ENCODE data around the gene MICAL1.
A peak's percentile ranks its signal among the peaks of the same experiment; 100 is the strongest.

MICAL1 gene

DNA sequence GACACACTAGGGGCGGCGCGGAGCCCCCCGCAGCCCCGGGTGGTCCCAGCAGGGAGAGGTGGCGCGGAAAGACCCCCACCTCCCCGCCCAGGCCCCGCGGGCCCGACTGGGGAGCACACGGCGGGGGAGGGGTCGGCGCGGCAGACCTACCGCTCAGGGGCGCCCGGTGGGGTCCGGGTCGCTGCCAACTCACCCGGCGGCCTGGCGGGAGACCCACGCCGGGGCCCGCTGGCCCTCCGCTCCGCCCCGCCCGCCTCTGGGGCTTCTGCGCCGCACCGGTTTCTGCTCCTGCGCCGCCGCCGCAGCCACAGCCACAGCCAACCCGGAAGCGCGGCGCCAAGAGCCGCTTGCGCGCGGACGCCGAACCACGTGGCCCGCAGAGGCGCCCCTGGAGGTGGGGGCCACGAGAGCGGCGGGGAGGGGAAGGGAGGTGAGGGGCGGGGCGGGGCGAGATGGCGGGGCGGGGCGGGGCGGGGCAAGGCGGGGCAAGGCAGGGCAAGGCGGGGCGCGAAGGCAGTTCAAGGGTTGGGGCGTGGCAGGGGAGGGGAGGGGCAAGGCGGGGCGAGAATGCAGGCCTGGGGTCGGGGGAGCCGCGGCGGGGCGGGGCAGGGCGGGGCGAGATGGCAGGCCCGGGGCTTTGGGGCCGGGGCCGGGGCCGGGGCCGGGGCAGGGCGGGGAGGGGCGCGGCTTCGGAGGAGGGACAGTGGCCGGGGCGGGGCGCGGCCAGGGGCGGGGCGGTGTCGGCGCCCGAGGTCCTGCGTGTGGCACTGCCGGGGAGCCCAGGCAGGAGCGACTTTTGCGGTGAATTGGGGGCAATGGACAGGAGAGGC, 27.5 kb upstream of the MICAL1 start, which contains the start of gene ZBTB24:
Gene ZBTB24 (minus strand): TSS at position 315 of the 830 bp plus-strand sequence. CDS start 1,193 bp downstream, outside the sequence.
- Mint-ChIP-seq H3K27ac (peak within 1 kb of the TSS; percentile 95), H3K4me1 (peaks cover 47% of the 10 kb centered on the region), H3K27me3 (no peaks in the 10 kb centered on the region), H3K36me3 (peaks cover 22% of the 10 kb centered on the region), H3K4me3 (peak within 1 kb of the TSS; percentile 96), H3K9me3 (no peaks in the 10 kb centered on the region)

DNA sequence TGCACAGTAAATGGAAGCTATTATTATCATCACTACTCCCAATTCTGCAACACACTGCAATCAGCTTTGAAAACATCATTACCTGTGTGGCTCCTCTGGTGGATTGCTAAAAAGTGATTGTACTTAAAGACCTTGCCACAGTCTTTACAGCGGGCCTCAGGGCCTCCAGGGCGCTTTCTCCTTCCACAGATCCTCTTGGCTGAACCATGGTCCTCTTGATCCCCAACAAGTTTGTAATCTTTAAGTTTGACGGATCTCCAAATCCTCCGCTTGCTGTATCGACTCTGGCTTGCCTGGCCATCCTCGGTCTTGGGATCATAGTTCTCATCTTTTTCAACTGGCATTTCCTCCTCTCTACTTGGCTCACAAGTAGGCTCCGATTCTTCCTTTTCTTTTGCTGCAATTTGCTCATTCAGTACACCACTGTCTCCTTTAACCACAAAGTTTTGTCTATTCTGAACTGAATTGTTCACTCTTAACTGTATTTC, 25.5 kb upstream of the MICAL1 start:
- peaks cover 25% of the 10 kb centered on the region for H3K36me3 Mint-ChIP-seq
- H3K4me3 Mint-ChIP-seq, result peak overlapping the region; percentile 96
- H3K9me3 Mint-ChIP-seq, result no peaks in the 10 kb centered on the region

DNA sequence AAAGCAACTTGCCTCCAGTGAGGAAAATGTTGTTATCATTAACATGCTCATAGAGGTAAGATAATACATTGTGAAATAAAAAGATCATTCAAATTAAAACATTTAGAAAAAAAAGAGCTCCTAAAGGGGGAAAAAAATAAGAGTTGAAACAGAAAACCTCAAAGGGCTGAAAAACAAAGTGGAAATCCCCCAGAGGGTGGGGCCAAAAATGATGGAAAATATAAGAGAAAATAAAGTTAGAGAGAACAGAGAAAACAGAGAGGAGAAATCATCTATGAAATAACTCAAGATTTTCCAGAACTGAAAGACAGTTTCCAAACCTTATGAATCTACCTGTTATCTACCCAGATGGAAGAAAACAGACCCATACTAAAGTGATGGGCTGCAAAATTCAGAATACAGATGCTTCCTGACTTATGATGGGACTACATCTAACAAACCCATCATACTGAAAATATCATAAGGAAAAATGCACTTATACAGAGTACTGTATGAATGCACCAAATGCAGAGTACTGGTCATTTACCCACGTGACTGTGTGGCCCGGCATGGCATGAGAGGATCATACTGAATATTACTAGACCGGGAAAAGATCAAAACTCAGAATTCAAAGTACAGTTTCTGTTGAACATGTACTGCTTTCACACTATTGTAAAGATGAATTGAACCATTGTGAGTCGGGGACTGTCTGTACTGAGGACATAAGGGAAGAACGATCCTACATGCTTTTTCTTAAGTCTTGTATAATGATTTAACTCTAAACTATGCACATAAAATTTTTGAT, 23.5 kb upstream of the MICAL1 start:
- H3K4me3 Mint-ChIP-seq, result peak overlapping the region; percentile 96
- no peaks in the 10 kb centered on the region for H3K9me3 Mint-ChIP-seq
- H3K4me1 Mint-ChIP-seq, result peaks cover 70% of the 10 kb centered on the region
- peak overlapping the region; percentile 88 for H3K27ac Mint-ChIP-seq
- H3K36me3 Mint-ChIP-seq, result peaks cover 36% of the 10 kb centered on the region
- H3K27me3 Mint-ChIP-seq, result no peaks in the 10 kb centered on the region

More for the DNA sequence above, 25.5 kb upstream of the MICAL1 start:
- Mint-ChIP-seq H3K4me1 (peaks cover 65% of the 10 kb centered on the region), H3K27ac (peak overlapping the region; percentile 71), H3K27me3 (no peaks in the 10 kb centered on the region)

DNA sequence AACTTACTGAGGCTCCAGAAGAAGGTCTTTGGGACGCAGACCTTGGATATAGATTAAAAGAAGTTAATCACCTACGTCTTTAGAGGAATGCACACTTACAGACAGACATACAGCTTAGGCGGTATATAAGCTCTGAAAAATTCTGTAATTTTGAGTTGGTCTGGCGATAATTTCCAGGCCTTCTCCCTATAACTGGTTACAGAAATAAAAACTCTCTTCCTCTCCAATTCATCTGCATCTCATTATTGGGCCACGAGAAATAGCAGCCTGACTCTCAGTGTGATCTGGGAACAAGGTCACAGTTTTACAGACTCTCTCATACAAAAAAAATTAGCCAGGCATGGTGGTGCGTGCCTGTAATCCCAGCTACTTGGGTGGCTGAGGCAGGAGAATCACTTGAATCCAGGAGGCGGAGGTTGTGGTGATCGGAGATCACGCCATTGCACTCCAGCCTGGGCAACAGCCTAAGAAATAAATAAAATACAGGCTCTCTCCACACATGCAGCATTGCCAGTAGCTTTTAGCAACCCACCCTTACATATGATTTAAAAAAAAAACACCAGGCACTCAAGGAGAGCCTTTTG, 22.7 kb upstream of the MICAL1 start:
- peaks cover 38% of the 10 kb centered on the region for H3K36me3 Mint-ChIP-seq
- no peaks in the 10 kb centered on the region for H3K27me3 Mint-ChIP-seq
- H3K4me1 Mint-ChIP-seq, result peaks cover 72% of the 10 kb centered on the region
- H3K9me3 Mint-ChIP-seq, result no peaks in the 10 kb centered on the region
- H3K27ac Mint-ChIP-seq, result peak overlapping the region; percentile 88
- H3K4me3 Mint-ChIP-seq, result peak overlapping the region; percentile 96

DNA sequence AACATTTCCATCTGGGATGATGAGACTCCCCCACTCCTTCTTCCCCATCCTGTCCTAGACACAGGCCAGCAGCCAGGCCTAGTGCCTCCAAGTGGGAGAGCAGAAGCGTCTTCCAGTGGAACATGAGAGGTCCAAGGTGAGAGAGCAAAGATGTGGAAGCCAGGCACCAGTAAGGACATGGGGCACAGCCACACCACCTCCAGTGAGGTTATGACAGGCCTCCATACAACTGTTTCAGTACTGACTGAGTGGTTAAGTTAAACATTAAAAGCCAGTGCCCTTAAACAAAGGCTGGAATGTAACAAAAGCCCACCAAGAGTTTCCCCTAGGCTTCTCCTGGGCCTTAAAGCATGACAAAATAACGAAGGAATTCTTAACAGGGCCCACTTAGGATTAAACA, 22.2 kb upstream of the MICAL1 start:
- H3K36me3 Mint-ChIP-seq, result peaks cover 43% of the 10 kb centered on the region
- H3K4me3 Mint-ChIP-seq, result peak overlapping the region; percentile 96

DNA sequence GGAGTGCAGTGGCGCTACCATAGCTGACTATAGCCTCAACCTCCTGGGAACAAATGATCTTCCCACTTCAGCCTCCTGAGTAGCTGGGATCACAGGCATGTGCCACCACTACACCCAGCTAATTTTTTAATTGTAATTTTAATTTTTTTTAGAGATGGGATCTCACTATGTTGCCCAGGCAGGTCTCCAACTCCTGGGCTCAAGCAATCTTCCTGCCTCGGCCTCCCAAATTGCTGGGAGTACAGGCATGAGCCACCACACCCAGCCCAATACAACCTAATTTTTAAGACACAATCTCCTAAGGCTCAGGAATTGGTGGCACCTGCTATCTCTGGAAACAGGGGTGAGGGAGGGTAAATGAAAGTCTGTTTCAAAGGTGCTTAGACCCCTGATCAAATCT, 21.6 kb upstream of the MICAL1 start:
- Mint-ChIP-seq H3K4me1 (peaks cover 83% of the 10 kb centered on the region), H3K9me3 (no peaks in the 10 kb centered on the region), H3K4me3 (peak overlapping the region; percentile 96), H3K27me3 (no peaks in the 10 kb centered on the region), H3K27ac (no peak overlapping the region), H3K36me3 (peaks cover 47% of the 10 kb centered on the region)

More for the DNA sequence above, 22.2 kb upstream of the MICAL1 start:
- Mint-ChIP-seq H3K4me1 (peaks cover 78% of the 10 kb centered on the region), H3K27ac (no peak overlapping the region), H3K27me3 (no peaks in the 10 kb centered on the region), H3K9me3 (no peaks in the 10 kb centered on the region)

DNA sequence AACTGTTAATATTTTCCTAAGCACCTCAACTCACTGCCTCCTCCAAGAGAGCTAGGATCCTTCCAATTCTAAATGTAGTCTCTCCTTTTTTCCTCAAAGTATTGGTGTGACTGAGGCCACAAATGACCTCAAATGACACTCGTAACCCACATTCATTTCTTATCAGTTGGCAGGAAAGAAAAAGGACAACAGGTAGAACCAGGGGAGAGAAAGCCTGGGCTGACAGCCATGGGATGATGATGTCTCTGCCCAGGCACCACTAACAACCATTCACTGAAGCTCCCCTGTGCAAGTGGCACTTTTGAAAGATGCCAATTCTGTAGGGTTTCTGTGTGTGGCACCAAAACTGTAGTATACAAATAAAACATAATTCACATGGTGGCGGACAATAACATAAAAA, 20.1 kb upstream of the MICAL1 start:
- Mint-ChIP-seq H3K9me3 (no peaks in the 10 kb centered on the region), H3K36me3 (peaks cover 43% of the 10 kb centered on the region), H3K4me1 (peaks cover 85% of the 10 kb centered on the region), H3K4me3 (no peak overlapping the region), H3K27ac (peak overlapping the region; percentile 74), H3K27me3 (no peaks in the 10 kb centered on the region)

DNA sequence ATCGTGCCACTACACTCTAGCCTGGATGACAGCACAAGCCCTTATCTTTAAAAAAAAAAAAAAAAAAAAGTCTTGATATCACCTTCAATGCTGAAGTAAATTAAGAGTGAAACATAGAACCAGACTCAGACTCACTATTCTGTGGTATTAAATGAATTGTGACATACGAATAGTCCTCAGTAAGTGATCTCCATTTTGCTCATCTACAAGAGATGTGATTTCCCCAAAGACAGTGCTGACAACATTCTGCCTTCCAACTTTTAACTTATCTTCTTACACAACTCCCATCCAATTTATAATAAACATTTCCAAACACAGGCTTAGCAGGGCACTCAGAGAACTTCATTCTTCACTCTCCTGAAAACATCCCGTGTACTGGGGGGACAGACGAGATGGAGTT, 19.4 kb upstream of the MICAL1 start:
- peaks cover 86% of the 10 kb centered on the region for H3K4me1 Mint-ChIP-seq
- peak overlapping the region; percentile 15 for H3K27ac Mint-ChIP-seq
- no peaks in the 10 kb centered on the region for H3K9me3 Mint-ChIP-seq
- no peaks in the 10 kb centered on the region for H3K27me3 Mint-ChIP-seq
- no peak overlapping the region for H3K4me3 Mint-ChIP-seq
- peaks cover 41% of the 10 kb centered on the region for H3K36me3 Mint-ChIP-seq

DNA sequence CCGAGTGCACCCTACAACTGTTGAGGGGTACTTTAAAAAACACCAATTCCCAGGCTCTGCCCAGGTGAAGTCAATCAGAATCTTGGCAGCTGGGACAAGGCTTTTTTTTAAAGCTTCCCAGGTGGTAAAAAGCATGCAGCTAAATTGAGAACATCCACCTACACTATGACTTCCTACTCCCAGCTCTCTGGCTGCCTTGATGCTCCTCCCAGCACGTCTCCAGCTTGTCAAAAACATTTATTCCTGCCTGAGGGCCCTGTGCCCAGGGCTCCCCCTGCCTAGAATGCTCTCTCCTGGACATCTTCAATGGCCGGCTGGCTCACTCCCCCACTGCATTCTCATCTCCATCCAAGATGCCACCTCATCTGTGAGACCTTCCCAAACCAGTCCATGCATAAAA, 17.5 kb upstream of the MICAL1 start:
- Mint-ChIP-seq H3K4me1 (peaks cover 90% of the 10 kb centered on the region), H3K27ac (peak overlapping the region; percentile 74), H3K27me3 (no peaks in the 10 kb centered on the region), H3K4me3 (no peak overlapping the region), H3K36me3 (peaks cover 39% of the 10 kb centered on the region), H3K9me3 (no peaks in the 10 kb centered on the region)

DNA sequence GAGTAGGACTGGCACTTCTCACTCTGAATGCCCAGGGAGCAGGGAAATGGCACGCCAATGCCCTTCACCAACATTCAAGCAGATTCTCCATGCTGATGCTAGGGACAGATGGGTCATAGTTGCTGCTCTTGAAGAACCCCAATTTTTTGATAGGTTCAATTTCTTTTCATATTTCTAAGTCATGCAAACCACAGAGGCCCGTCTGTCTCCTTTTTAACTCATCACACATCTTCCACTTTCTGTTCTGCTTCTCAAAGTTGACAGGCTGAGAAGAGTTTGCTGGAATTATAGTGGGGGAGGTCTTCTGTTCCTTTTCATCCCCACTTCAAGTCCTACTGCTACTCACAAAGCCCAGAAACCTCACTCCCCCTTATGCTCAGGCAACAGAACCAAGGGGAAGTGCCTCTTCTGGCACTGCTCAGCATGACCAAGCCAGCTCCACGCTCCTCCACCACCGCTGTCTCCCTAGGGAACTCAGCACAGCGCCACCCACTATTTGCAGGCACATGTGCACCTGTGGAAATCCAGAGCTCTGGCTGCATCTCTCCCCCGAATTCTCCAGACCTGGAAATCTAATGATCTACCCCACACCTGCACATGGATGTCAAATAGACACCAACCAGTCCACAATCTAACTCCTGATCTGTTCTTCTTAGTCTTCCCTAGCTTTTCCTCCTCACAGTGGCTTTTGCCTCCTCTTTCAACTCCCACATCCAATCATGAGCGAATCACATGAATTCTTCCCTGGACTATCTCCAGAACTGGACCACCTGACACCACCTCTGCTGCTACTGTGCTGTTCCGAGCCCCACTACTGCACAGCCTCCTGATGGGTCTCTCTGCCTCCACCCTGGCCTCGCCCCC, 16.8 kb upstream of the MICAL1 start:
- Mint-ChIP-seq H3K9me3 (no peaks in the 10 kb centered on the region), H3K27me3 (no peaks in the 10 kb centered on the region), H3K36me3 (peaks cover 43% of the 10 kb centered on the region), H3K4me1 (peaks cover 90% of the 10 kb centered on the region), H3K27ac (peak overlapping the region; percentile 74), H3K4me3 (no peak overlapping the region)

DNA sequence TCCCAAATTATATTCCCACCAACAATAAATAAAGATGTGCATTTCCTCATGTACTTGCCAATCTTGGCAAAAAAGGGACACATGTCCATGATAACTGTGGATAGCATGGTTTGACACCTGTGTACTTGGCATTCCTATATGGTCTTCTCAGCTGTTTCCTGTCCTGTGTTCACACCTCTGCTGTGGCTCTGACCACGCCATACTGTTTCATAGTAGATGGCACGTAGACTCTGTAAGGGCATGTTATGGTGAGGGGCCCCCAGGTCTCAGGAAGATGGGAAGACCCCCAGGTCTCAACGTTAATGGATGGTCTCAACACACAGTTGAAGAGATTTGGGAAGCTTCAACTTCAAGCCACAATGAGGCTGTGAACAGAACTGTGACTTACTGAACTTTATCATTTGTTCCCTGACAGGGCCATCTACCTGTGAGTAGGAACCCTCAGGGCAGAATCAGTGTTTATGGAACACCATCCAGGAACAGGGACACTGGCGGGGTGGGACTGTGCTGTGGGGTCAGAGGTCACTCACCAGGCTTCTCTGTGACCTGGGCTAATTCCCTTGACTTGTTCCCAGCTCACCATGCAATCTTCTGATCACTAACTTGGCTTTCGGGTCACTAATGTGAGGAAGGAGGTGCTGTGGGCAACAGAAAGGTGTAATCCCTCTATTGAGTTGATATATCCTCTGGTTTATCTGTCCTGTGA, 15.7 kb upstream of the MICAL1 start:
- Mint-ChIP-seq H3K36me3 (peaks cover 47% of the 10 kb centered on the region), H3K27ac (no peak overlapping the region), H3K27me3 (no peaks in the 10 kb centered on the region), H3K9me3 (no peaks in the 10 kb centered on the region), H3K4me1 (peaks cover 82% of the 10 kb centered on the region), H3K4me3 (no peak overlapping the region)

DNA sequence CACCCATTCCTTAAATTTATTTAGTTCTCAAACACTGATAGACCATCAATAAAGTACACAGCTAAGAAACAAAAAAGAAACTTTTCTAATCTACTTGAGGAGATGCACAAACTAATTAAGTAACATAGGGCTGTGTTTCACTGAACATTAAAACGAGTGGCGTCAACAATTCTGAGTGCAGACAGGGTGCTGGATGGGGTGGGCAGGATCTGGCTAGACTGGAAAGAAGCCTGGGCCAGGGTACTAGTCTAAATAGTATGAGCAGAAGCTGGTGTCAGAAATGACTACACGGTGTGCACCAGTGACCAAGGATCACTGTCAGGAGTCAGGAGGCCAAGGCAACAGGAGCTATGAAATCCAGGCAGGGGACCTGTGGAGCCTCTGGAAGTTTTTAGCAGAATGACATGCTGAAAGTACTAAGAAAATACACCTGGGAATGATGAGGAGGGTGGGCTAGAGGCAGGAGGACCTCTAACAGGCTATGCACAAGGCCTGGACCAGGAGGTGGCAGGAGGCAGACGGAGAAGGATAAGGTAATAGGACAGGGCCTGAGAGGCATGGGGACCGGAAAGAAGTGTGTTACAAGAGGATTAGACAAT, 14.1 kb upstream of the MICAL1 start:
- no peaks in the 10 kb centered on the region for H3K27me3 Mint-ChIP-seq
- H3K4me3 Mint-ChIP-seq, result no peak overlapping the region
- peak overlapping the region; percentile 49 for H3K27ac Mint-ChIP-seq
- H3K4me1 Mint-ChIP-seq, result peaks cover 82% of the 10 kb centered on the region
- H3K36me3 Mint-ChIP-seq, result peaks cover 43% of the 10 kb centered on the region
- H3K9me3 Mint-ChIP-seq, result no peaks in the 10 kb centered on the region

DNA sequence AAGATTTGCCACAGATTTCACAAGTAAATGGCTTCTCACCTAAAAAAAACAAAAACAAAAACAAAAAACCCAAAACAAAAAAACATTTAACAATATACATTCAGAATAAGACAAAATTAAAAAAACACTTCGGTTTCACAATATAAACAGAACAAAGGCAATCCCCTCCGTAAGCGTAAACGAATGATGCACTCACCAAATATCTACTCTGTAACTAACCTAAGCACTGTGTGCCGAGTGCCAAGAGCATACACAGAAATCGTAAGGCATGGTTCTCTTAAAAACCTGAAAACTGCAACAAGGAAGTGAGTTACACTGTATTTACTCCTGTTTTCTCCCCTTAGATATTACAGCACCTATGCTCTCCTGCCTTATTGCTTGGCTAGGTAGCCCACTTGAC, 12.1 kb upstream of the MICAL1 start:
- Mint-ChIP-seq H3K27ac (no peak overlapping the region), H3K4me1 (peaks cover 74% of the 10 kb centered on the region)

More for the DNA sequence above, 12.1 kb upstream of the MICAL1 start:
- Mint-ChIP-seq H3K4me3 (no peak overlapping the region), H3K36me3 (peaks cover 35% of the 10 kb centered on the region), H3K9me3 (no peaks in the 10 kb centered on the region), H3K27me3 (no peaks in the 10 kb centered on the region)

Data from activated naive CD4-positive, alpha-beta T cell treated with anti-CD3 and anti-CD28 coated beads, Interleukin-2, amount 50 U/mL, for 24 hours (primary cell).